T-cell (primary cell): ENCODE results near the gene SLC25A45. TPM values are rescaled to one million over a fixed set of nuclear protein-coding genes. Genes with fewer than 3 reads are reported as not detected.

Source experiments
- ATAC-seq, 4 experiments: fragments of 200-7000 bp in 3 of 4; fragments of 150-1000 bp in 1 of 4; cut with Tn5 transposase; replicated peaks in 1 of 4; 1 replicate in 3 of 4; 2 replicates in 1 of 4; pipeline ENCODE4 v1.10.0; 2021; ENCODE audit warnings: moderate library complexity in 3 of 4, mild to moderate bottlenecking in 2 of 4, moderate number of reproducible peaks in 1 of 4
- CTCF ChIA-PET, 2 donors: fragments of 300-600 bp; sonication (Branson Sonifier 250); formaldehyde crosslinking; loops; one replicate each; lab custom pipeline; 2022; ENCODE audit warnings: antibody characterized with exemption in 2 of 2; lab: Charles Lee
- POLR2A ChIA-PET, 2 donors: fragments of 300-600 bp; sonication (Branson Sonifier 250); formaldehyde crosslinking; loops; one replicate each; lab custom pipeline; 2022; ENCODE audit warnings: antibody characterized with exemption in 2 of 2; lab: Charles Lee
- DNase-seq, 35 experiments: peaks; one replicate each; pipeline versions ENCODE4 v3.0.0 to v3.0.0-alpha.2; 2013 to 2023
- H3K27ac ChIP-seq: one replicate; pipeline ENCODE4 v1.5.1; 2013; ENCODE audit warnings: low read length
- H3K27me3 ChIP-seq, 2 experiments: replicated peaks in 1 of 2; 1 replicate in 1 of 2; 2 replicates in 1 of 2; pipeline versions ENCODE4 v1.6.1 to v1.7.0; 2013; ENCODE audit warnings: low read length in 1 of 2, mixed read lengths in 1 of 2; ENCODE audit not compliant: control insufficient read depth in 2 of 2, insufficient read depth in 2 of 2; ENCODE audit errors: extremely low read depth in 1 of 2
- H3K36me3 ChIP-seq, 2 donors: 1 replicate in 1 of 2; 2 replicates in 1 of 2; pipeline versions ENCODE4 v1.6.1 to v1.7.0; 2013; ENCODE audit warnings: low read length in 1 of 2; ENCODE audit not compliant: control insufficient read depth in 2 of 2, insufficient read depth in 1 of 2; ENCODE audit errors: extremely low read depth in 1 of 2
- H3K4me1 ChIP-seq, 2 experiments: 1 replicate in 1 of 2; 2 replicates in 1 of 2; pipeline versions ENCODE4 v1.6.1 to v1.7.0; 2013; ENCODE audit warnings: low read length in 2 of 2, mixed read lengths in 1 of 2; ENCODE audit not compliant: insufficient read depth in 2 of 2, control insufficient read depth in 1 of 2; ENCODE audit errors: extremely low read depth in 1 of 2
- H3K4me3 ChIP-seq, 2 donors: 1 replicate in 1 of 2; 2 replicates in 1 of 2; pipeline versions ENCODE4 v1.5.1 to v1.7.0; 2013; ENCODE audit warnings: mild to moderate bottlenecking in 2 of 2, low read length in 1 of 2, moderate library complexity in 1 of 2; ENCODE audit not compliant: control insufficient read depth in 1 of 2; ENCODE audit errors: extremely low read depth in 1 of 2
- H3K9me3 ChIP-seq: 2 replicates; pipeline ENCODE4 v1.7.0; 2013
- H3K27ac Mint-ChIP-seq, 2 donors: one replicate each; pipeline ENCODE4 v1.8.0; 2020 to 2021; ENCODE audit warnings: mild to moderate bottlenecking in 2 of 2, mixed read lengths in 2 of 2
- H3K27me3 Mint-ChIP-seq, 2 donors: one replicate each; pipeline ENCODE4 v1.8.0; 2021 to 2022; ENCODE audit warnings: mixed read lengths in 2 of 2
- H3K36me3 Mint-ChIP-seq: one replicate; pipeline ENCODE4 v1.8.0; 2021; ENCODE audit warnings: mixed read lengths
- H3K4me1 Mint-ChIP-seq, 3 donors: one replicate each; pipeline ENCODE4 v1.8.0; 2020 to 2022; ENCODE audit warnings: mixed read lengths in 3 of 3, mild to moderate bottlenecking in 1 of 3
- H3K4me3 Mint-ChIP-seq, 3 donors: one replicate each; pipeline ENCODE4 v1.8.0; 2020 to 2022; ENCODE audit warnings: mild to moderate bottlenecking in 3 of 3, mixed read lengths in 3 of 3, moderate library complexity in 3 of 3
- H3K9me3 Mint-ChIP-seq, 3 donors: one replicate each; pipeline ENCODE4 v1.8.0; 2020 to 2022; ENCODE audit warnings: mixed read lengths in 3 of 3
- WGBS: methylation state at CpG from one replicate; pipeline ENCODE4 v1.1.5; 2013; ENCODE audit warnings: missing lambda C conversion rate; ENCODE audit not compliant: insufficient coverage; 5-methylcytosine and 5-hydroxymethylcytosine counted together
- total RNA-seq, 35 experiments: library from RNA in 6 of 35; stranded (reverse) in 6 of 35; fragments of 120-200 nt in 1 of 35; gene quantifications; one replicate each; pipeline versions ENCODE4 v1.2.1 to v1.2.4 and lab custom pipeline; 2013 to 2026

SLC25A45 gene
- total RNA-seq, 5 donors from 2014 or later (not counting 1 experiment from before 2014, with no cell fraction given), result 18.7 to 72.2 (median 22.6) TPM

DNA sequence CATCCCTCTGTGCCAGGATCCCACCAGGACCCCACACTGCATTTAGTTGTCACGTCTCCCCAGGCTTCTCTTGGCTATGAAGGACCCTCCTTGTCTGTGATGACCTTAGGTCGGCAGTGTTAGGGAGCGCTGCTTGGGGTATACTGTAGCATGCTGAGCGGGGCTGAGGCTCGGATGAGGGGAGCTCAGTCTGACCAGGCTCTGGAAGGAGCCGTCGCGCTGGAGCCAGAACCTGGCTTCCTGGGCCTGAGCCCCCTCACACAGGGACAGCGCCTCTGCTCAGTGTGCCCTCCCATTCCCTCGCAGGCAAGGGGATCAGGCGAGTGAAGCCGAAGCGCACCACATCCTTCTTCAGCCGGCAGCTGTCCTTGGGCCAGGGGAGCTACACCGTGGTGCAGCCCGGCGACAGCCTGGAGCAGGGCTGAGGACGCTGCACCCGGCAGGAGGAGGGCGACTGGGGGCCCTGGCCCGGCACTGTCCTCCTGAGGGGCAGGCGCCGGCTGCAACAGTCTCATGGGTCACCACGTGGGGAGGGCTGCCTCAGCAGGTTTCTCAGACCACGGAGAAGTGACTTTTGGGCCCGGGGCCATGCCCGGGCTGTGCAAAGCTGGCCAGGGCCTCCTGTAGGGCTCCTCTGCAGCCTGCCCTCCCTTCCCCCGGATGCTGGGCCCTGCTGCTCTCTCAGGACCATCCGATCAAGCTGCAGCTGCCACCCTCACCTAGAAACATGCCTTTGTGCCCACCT, 28.7 kb upstream of the SLC25A45 start:
- ChIA-PET CTCF (no interaction called here), POLR2A (interaction anchor here in 1 of 2 donors (0.9 kb wide), 1 partner anchor 13 kb away, joined by 3 read pairs; no protein-coding TSS in a partner anchor)
- 93% methylated on average over 27 of the region's 29 CpGs for WGBS
- no peak overlapping the region for H3K27ac ChIP-seq
- no peaks in the 10 kb centered on the region for H3K27me3 Mint-ChIP-seq
- peaks cover 2 to 9% of the 10 kb centered on the region in 2 experiments for H3K4me1 ChIP-seq
- H3K4me3 Mint-ChIP-seq, result no peak overlapping the region
- ATAC-seq, result no peak
- H3K4me3 ChIP-seq, result no peak overlapping the region
- H3K36me3 Mint-ChIP-seq, result peaks cover 18% of the 10 kb centered on the region
- H3K4me1 Mint-ChIP-seq, result peaks cover 8 to 12% (median 9%) of the 10 kb centered on the region in 3 donors
- no peaks in the 10 kb centered on the region for H3K9me3 Mint-ChIP-seq
- H3K9me3 ChIP-seq, result no peaks in the 10 kb centered on the region
- peaks cover 16 to 47% of the 10 kb centered on the region in 2 donors for H3K36me3 ChIP-seq
- no peaks in the 10 kb centered on the region for H3K27me3 ChIP-seq
- no peak overlapping the region for H3K27ac Mint-ChIP-seq
- peak in 1 of 35 experiments; percentile 1 for DNase-seq

DNA sequence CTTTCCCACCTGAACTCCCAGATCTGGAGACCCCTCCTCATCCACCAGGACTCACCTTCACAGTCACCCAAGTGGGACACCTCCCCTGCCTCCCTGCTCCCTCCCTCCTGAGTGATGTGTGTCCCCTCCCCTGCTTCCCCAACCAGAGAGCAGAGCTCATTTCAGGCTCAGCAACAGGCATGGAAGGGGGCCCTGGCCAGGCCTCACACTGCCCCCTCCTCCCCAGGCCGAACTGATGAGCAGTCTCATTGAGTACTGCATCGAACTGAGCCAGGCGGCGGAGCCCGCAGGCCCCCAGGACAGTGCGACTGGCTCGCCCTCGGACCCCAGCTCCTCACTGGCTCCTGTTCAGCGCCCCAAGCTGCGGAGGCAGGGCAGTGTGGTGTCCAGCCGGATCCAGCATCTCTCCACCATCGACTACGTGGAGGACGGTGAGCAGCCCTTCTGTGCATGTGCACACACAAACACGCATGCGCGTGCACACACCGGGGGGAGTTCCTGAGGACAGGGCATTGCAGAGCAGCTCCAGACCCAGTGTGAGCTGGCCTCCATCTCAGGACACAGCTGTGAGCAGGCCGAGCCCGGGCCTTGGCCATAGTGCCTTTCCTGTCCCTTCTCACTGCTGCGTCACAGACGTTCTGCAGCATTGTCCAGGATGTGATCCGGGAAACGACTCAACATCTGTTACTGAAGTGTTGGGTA, 22.3 kb upstream of the SLC25A45 start:
- H3K27me3 ChIP-seq, result no peaks in the 10 kb centered on the region
- DNase-seq (no peak), ATAC-seq (no peak)
- peaks cover 3 to 9% of the 10 kb centered on the region in 2 experiments for H3K4me1 ChIP-seq
- no peaks in the 10 kb centered on the region for H3K9me3 ChIP-seq
- H3K27ac Mint-ChIP-seq, result no peak overlapping the region
- ChIA-PET CTCF (no interaction called here), POLR2A (interaction anchor here in 1 of 2 donors (0.5 kb wide), 1 partner anchor 87 kb away, joined by 3 read pairs; no protein-coding TSS in a partner anchor)
- H3K4me1 Mint-ChIP-seq, result peaks cover 0 to 9% (median 4%) of the 10 kb centered on the region in 3 donors
- no peaks in the 10 kb centered on the region for H3K9me3 Mint-ChIP-seq
- 93% methylated on average over 20 of the region's 24 CpGs for WGBS
- no peaks in the 10 kb centered on the region for H3K27me3 Mint-ChIP-seq
- H3K4me3 ChIP-seq, result no peak overlapping the region
- H3K36me3 Mint-ChIP-seq, result peaks cover 14% of the 10 kb centered on the region
- H3K4me3 Mint-ChIP-seq, result no peak overlapping the region
- H3K36me3 ChIP-seq, result peaks cover 21 to 67% of the 10 kb centered on the region in 2 donors
- no peak overlapping the region for H3K27ac ChIP-seq

DNA sequence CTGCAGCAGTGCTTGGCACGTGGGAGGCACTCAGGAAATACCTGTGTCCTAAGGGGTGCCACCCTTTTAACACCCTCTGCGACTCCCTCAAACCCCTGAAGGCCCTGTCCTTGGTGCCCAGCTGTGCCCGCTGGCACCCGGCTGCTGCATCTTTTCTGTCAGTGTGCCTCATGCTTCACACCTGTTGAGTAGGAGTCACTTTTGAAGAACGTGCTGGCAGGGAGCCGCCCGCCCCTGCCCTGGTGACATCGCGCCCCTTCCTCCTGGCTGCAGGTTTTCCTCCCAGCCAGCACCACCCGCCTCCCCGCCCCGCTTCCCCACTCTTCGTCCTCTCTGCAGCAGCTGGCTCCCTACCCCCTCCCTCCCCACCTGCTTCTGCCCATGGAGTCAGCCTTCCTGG, 21.8 kb upstream of the SLC25A45 start:
- H3K36me3 Mint-ChIP-seq, result peaks cover 12% of the 10 kb centered on the region
- WGBS, result 74% methylated on average over 13 of the region's 13 CpGs
- H3K9me3 ChIP-seq, result no peaks in the 10 kb centered on the region
- no peak overlapping the region for H3K4me3 Mint-ChIP-seq
- peaks cover 23 to 67% of the 10 kb centered on the region in 2 donors for H3K36me3 ChIP-seq
- H3K27ac Mint-ChIP-seq, result peak overlapping the region in 1 of 2 donors; percentile 39
- no peak overlapping the region for H3K27ac ChIP-seq
- H3K4me1 ChIP-seq, result peaks cover 3 to 9% of the 10 kb centered on the region in 2 experiments
- POLR2A ChIA-PET, result no interaction called here
- peaks cover 0 to 9% (median 4%) of the 10 kb centered on the region in 3 donors for H3K4me1 Mint-ChIP-seq
- no peak overlapping the region for H3K4me3 ChIP-seq
- no peaks in the 10 kb centered on the region for H3K9me3 Mint-ChIP-seq
- H3K27me3 Mint-ChIP-seq, result no peaks in the 10 kb centered on the region
- no peaks in the 10 kb centered on the region for H3K27me3 ChIP-seq
- DNase-seq, result no peak
- CTCF ChIA-PET, result no interaction called here
- no peak for ATAC-seq

DNA sequence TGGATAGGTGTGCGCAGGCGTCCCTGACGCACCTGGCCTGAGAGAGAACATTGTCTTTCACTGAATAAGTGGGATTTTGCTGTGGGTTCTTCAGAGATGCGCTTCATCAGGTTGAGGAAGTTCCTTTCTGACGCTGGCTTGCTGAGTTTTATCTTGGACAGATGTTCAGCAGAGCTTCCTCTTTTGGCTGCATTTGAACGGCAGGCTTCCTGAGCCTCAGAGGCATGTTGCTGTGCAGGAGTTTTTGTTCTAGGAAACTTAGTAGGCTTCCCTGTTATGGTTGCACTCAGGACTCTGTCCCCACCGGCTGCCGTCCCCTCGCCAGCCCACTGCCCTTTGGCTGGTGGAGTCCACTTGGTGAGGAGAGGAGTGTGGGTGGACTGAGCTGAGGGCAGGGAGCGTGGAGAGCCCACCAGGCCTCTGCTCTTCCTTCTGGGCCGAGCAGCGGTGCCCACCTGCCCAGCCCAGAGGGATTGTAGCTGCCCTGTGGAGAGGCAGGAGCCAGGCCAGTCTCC, 21.2 kb upstream of the SLC25A45 start:
- Mint-ChIP-seq H3K27me3 (no peaks in the 10 kb centered on the region), H3K27ac (peak overlapping the region; percentile 19 to 75), H3K4me1 (peaks cover 0 to 9% (median 4%) of the 10 kb centered on the region in 3 donors), H3K4me3 (no peak overlapping the region), H3K36me3 (peaks cover 7% of the 10 kb centered on the region), H3K9me3 (no peaks in the 10 kb centered on the region)
- ATAC-seq, result peak in 2 of 4 experiments; percentile 27 to 57
- DNase-seq, result no peak
- ChIA-PET CTCF (interaction anchor here in 1 of 2 donors (0.6 kb wide), 1 partner anchor 493 kb away, joined by 4 read pairs; no protein-coding TSS in a partner anchor), POLR2A (no interaction called here)
- Histone ChIP-seq H3K27me3 (no peaks in the 10 kb centered on the region), H3K4me1 (peaks cover 3 to 9% of the 10 kb centered on the region in 2 experiments), H3K4me3 (no peak overlapping the region), H3K27ac (no peak overlapping the region), H3K9me3 (no peaks in the 10 kb centered on the region), H3K36me3 (peaks cover 24 to 64% of the 10 kb centered on the region in 2 donors)
- WGBS, result 62% methylated on average over 10 of the region's 12 CpGs

DNA sequence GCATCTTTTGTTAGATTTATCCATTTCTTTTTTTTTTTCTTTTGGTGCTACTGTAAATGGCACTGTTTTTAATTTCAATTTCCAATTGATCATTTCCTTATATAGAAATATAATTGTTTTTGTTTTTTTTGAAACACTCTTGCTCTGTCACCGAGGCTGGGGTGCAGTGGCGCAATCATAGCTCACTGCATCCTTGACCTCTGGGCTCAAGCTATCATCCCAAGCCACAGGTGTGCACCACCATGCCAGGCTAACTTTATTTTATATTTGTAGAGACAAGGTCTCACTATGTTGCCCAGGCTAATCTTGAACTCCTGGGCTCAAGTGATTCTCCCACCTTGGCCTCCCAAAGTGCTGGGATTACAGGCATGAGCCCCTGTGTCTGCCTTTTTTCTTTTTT, 20.3 kb upstream of the SLC25A45 start:
- Histone ChIP-seq H3K27ac (no peak overlapping the region), H3K27me3 (no peaks in the 10 kb centered on the region), H3K4me1 (peaks cover 3 to 9% of the 10 kb centered on the region in 2 experiments), H3K9me3 (no peaks in the 10 kb centered on the region), H3K36me3 (peaks cover 24 to 62% of the 10 kb centered on the region in 2 donors), H3K4me3 (no peak overlapping the region)
- WGBS, result no CpG with 5 or more reads among the region's 2 CpGs
- ATAC-seq (no peak), DNase-seq (no peak)
- Mint-ChIP-seq H3K9me3 (no peaks in the 10 kb centered on the region), H3K27me3 (no peaks in the 10 kb centered on the region), H3K27ac (no peak overlapping the region), H3K36me3 (peaks cover 9% of the 10 kb centered on the region), H3K4me3 (no peak overlapping the region), H3K4me1 (peaks cover 0 to 9% (median 4%) of the 10 kb centered on the region in 3 donors)
- ChIA-PET POLR2A (no interaction called here), CTCF (no interaction called here)

DNA sequence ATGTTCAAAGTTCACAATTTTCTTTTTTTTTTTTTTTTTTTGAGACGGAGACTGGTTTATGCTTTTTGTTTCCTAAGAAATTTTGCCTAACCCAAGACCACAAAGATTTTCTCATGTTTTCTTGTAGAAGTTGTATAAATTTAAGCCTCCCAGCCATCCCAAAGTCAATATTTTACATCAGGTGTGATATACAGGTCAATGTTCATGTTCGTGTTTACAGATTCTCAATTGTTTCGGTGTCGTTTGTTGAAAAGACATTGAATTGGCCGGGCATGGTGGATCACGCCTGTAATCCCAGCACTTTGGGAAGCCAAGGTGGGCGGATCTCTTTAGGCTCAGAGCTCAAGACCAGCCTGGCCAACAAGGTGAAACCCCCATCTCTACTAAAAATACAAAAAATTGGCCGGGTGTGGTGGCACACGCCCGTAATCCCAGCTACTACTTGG, 19.4 kb upstream of the SLC25A45 start:
- Histone ChIP-seq H3K27ac (no peak overlapping the region), H3K36me3 (peaks cover 29 to 63% of the 10 kb centered on the region in 2 donors), H3K4me3 (no peak overlapping the region), H3K4me1 (peaks cover 3 to 9% of the 10 kb centered on the region in 2 experiments), H3K9me3 (no peaks in the 10 kb centered on the region), H3K27me3 (no peaks in the 10 kb centered on the region)
- H3K27me3 Mint-ChIP-seq, result no peaks in the 10 kb centered on the region
- WGBS, result 100% methylated on average over 6 of the region's 10 CpGs
- H3K36me3 Mint-ChIP-seq, result peaks cover 14% of the 10 kb centered on the region
- H3K4me1 Mint-ChIP-seq, result peaks cover 0 to 9% (median 4%) of the 10 kb centered on the region in 3 donors
- H3K4me3 Mint-ChIP-seq, result no peak overlapping the region
- ChIA-PET CTCF (no interaction called here), POLR2A (no interaction called here)
- DNase-seq (no peak), ATAC-seq (no peak)
- H3K9me3 Mint-ChIP-seq, result no peaks in the 10 kb centered on the region
- H3K27ac Mint-ChIP-seq, result peak overlapping the region in 1 of 2 donors; percentile 65
